ENCODE data around the gene PPP1R12C.

Gene PPP1R12C

GRCh38 chr19:55146705-55147273 lies 29.4 kb upstream of the PPP1R12C start:
- DNase-seq (ENCODE audit: low read depth), result no peak

GRCh38 chr19:55146078-55146704 lies 28.8 kb upstream of the PPP1R12C start:
- no peak for DNase-seq (ENCODE audit: low read depth)

- no peak for DNase-seq (ENCODE audit: low read depth)
Measured at GRCh38 chr19:55145232-55145631, 27.8 kb upstream of the PPP1R12C start.

- no peak for DNase-seq (ENCODE audit: low read depth)
Measured at GRCh38 chr19:55141696-55142095, 24.3 kb upstream of the PPP1R12C start.

- no peak for DNase-seq (ENCODE audit: low read depth)
Measured at GRCh38 chr19:55137915-55138314, 20.5 kb upstream of the PPP1R12C start.

GRCh38 chr19:55136399-55137102 lies 19.1 kb upstream of the PPP1R12C start:
- no peak for DNase-seq (ENCODE audit: low read depth)

GRCh38 chr19:55134736-55135135 lies 17.3 kb upstream of the PPP1R12C start:
- DNase-seq (ENCODE audit: low read depth), result no peak

- no peak for DNase-seq (ENCODE audit: low read depth)
Measured at GRCh38 chr19:55133639-55134444, 16.4 kb upstream of the PPP1R12C start.

- no peak for DNase-seq (ENCODE audit: low read depth)
Measured at GRCh38 chr19:55132453-55133129, 15.2 kb upstream of the PPP1R12C start.

GRCh38 chr19:55131421-55131820 lies 14.0 kb upstream of the PPP1R12C start:
- DNase-seq (ENCODE audit: low read depth), result no peak

- DNase-seq (ENCODE audit: low read depth), result no peak
Measured at GRCh38 chr19:55119053-55119452, 1.6 kb upstream of the PPP1R12C start.

- DNase-seq (ENCODE audit: low read depth), result no peak
Measured at GRCh38 chr19:55118401-55118991, 1.1 kb upstream of the PPP1R12C start.

- DNase-seq (ENCODE audit: low read depth), result peak; percentile 98
Measured at GRCh38 chr19:55117663-55118391, 390 bp upstream of the PPP1R12C start.

- DNase-seq (ENCODE audit: low read depth), result peak; percentile 46
Measured at GRCh38 chr19:55116232-55116858, 1.1 kb downstream of the PPP1R12C start.

GRCh38 chr19:55115446-55116065 lies 1.9 kb downstream of the PPP1R12C start:
- no peak for DNase-seq (ENCODE audit: low read depth)

- no peak for DNase-seq (ENCODE audit: low read depth)
Measured at GRCh38 chr19:55114566-55115145, 2.8 kb downstream of the PPP1R12C start.

GRCh38 chr19:55113570-55114039 lies 3.8 kb downstream of the PPP1R12C start:
- DNase-seq (ENCODE audit: low read depth), result peak; percentile 96

GRCh38 chr19:55112777-55113569 lies 4.5 kb downstream of the PPP1R12C start:
- no peak for DNase-seq (ENCODE audit: low read depth)

Measured in fibroblast of the conjunctiva (primary cell).